ENCODE data around the gene ALPP. TPM values are rescaled to one million over a fixed set of nuclear protein-coding genes. Genes with fewer than 3 reads are reported as not detected.
"Not testable (repeated sequence)": the region's sequence is repeated elsewhere in the genome, so short reads cannot be mapped to it uniquely, and the experiment has no call there.

ALPP gene
- polyA plus RNA-seq, 3 donors from 2014 or later = not detected

DNA sequence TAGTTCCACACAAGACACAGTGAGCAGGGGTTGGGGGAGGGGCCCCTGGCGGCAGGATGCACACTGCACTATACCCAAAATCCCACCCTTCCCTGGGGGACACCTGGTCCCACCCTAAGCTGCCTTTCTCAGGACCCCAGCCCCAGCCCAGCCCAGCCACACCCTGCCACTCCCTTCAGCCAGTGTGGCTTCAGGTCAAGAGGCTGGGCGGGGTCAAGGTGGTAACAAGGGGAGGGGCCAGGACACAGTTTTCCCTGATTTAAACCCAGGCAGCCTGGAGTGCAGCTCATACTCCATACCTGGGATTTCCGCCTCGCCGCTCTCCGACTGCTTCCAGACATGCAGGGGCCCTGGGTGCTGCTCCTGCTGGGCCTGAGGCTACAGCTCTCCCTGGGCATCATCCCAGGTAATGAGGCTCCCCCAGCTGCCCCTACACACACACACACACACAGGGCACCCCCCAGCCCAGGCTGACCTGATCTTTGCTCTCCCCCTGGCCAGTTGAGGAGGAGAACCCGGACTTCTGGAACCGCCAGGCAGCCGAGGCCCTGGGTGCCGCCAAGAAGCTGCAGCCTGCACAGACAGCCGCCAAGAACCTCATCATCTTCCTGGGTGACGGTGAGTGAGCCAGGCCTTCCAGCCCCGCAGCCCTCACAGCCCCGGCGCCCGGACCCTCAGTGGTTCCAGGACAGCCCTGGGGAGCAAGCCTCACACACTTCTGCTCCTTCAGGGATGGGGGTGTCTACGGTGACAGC is 28.2 kb downstream of the ALPP start, which contains the start of gene ALPG:
TSS of gene ALPG (plus strand) at position 289 of the 755 bp plus-strand sequence. CDS start at position 340, 51 bp downstream.
- H3K9me3 Mint-ChIP-seq = no peaks in the 10 kb centered on the region
- peaks cover 0 to 2% (median 0%) of the 10 kb centered on the region in 3 donors for H3K27me3 Mint-ChIP-seq (ENCODE audit: low read depth in 3 of 3)
- H3K36me3 Mint-ChIP-seq = no peaks in the 10 kb centered on the region
- no peak within 1 kb of the TSS for H3K4me3 Mint-ChIP-seq
- H3K4me1 Mint-ChIP-seq = no peaks in the 10 kb centered on the region
- DNase-seq = no peak
- no peak within 1 kb of the TSS for H3K27ac Mint-ChIP-seq

DNA sequence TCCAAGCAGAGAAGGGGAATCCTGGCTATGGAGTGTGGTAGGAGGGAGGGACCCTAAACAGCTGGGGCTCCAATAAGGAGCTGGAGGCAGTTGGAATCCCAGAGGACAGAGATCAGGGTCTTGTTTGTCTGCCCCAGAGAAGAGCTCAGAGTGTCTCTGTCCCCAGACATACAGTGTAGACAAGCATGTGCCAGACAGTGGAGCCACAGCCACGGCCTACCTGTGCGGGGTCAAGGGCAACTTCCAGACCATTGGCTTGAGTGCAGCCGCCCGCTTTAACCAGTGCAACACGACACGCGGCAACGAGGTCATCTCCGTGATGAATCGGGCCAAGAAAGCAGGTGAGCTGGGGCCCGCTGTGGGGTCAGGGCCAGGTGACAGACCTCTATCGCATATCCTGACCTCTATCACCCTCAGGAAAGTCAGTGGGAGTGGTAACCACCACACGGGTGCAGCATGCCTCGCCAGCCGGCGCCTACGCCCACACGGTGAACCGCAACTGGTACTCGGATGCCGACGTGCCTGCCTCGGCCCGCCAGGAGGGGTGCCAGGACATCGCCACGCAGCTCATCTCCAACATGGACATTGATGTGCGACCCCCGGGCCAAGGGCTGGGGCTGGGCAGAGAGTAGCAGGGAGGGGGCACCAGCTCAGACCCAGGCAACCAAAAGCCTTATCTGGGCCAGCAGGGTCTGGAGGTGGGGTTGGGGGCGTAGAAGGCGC is 29.0 kb downstream of the ALPP start:
- not testable (repeated sequence) for H3K36me3 Mint-ChIP-seq; H3K27me3 Mint-ChIP-seq (ENCODE audit: low read depth in 3 of 3); DNase-seq; H3K4me1 Mint-ChIP-seq; H3K27ac Mint-ChIP-seq; H3K9me3 Mint-ChIP-seq; H3K4me3 Mint-ChIP-seq

DNA sequence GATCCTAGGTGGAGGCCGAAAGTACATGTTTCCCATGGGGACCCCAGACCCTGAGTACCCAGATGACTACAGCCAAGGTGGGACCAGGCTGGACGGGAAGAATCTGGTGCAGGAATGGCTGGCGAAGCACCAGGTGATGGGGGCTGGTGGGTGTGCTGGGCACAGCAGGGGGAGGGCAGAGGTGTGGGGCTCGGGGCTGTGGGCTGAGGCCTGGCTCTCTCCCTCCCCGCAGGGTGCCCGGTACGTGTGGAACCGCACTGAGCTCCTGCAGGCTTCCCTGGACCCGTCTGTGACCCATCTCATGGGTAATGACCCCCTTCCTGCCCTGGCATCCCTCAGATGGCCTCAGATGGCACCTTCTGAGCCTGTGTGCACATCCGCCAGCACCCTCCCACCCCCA is 29.7 kb downstream of the ALPP start:
- not testable (repeated sequence) for H3K36me3 Mint-ChIP-seq; H3K9me3 Mint-ChIP-seq; H3K4me3 Mint-ChIP-seq; DNase-seq; H3K27me3 Mint-ChIP-seq (ENCODE audit: low read depth in 3 of 3); H3K4me1 Mint-ChIP-seq; H3K27ac Mint-ChIP-seq

DNA sequence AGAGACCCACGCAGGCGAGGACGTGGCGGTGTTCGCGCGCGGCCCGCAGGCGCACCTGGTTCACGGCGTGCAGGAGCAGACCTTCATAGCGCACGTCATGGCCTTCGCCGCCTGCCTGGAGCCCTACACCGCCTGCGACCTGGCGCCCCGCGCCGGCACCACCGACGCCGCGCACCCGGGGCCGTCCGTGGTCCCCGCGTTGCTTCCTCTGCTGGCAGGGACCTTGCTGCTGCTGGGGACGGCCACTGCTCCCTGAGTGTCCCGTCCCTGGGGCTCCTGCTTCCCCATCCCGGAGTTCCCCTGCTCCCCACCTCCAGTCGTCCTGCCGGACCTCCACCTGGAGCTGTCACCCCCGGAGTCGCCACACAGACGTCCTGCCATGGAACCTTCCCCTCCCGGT is 31.1 kb downstream of the ALPP start:
- not testable (repeated sequence) for H3K4me3 Mint-ChIP-seq; H3K27ac Mint-ChIP-seq; H3K27me3 Mint-ChIP-seq (ENCODE audit: low read depth in 3 of 3); H3K36me3 Mint-ChIP-seq; DNase-seq; H3K9me3 Mint-ChIP-seq; H3K4me1 Mint-ChIP-seq

DNA sequence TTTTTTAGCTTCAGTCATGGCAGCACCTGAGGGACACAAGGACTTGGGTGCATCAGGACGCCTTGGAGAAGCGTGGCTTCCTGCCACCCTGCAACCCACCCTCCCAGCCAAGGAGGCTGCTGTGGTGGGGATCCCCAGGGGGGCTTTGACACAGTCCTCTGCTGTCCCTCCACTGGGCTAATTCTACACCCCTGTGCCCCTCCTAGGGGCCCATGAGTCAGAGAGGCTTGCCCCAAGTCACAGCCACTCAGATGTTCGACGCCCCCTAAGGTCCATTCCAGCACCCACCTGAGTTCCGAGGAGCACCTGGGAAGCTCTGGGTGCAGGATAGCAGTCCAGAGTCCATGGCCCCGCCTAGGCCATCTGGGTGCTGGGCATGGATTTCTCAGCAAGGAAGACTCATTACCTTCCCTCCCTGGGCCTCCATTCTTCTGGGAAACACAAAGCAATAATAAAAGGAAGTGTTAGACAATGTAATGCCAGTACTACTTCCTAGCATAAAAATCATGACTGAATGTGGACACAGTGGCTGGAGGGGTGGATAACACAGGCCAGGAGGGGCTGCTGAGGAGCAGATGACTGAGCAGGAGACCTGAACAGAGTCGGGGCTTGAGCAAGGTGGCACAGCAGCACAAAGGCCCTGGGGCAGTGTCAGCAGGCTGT is 31.8 kb downstream of the ALPP start:
- no peaks in the 10 kb centered on the region for H3K36me3 Mint-ChIP-seq
- peaks cover 0 to 7% (median 3%) of the 10 kb centered on the region in 3 donors for H3K27me3 Mint-ChIP-seq (ENCODE audit: low read depth in 3 of 3)
- no peaks in the 10 kb centered on the region for H3K9me3 Mint-ChIP-seq
- no peak for DNase-seq
- H3K4me1 Mint-ChIP-seq = no peaks in the 10 kb centered on the region
- no peak overlapping the region for H3K4me3 Mint-ChIP-seq
- no peak overlapping the region for H3K27ac Mint-ChIP-seq

DNA sequence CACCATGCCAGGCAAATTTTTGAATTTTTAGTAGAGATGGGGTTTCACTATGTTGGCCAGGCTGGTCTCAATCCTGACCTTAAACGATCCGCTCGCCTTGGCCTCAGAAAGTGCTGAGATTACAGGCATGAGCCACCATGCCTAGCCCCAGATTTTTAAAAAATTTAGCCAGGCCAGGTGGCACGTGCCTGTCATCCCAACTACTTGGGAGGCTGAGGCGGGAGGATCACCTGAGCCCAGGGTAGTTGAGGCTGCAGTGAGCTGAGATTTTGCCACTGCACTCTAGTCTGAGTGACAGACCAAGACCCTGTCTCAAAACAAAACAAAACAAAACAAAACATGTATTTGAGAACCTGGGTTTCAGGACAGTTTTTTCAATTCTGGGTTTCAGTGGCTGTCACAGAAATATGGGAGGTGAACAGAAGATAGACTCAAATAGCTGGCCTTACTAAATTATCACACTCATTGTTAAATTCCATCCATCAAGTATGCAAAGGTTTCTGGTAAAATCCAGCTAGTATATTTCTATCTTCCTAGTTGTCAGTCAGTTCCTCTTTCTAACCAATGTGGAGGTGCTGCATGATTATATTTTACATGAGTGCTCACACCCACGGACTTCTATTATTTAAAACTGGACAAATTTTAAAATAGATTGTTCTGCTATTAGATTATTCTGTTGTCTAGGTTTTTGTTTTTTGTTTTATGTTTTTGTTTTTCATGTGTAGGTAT is 33.5 kb downstream of the ALPP start:
- Mint-ChIP-seq H3K27me3 (ENCODE audit: low read depth in 3 of 3) (peaks cover 0 to 7% (median 5%) of the 10 kb centered on the region in 3 donors), H3K4me3 (no peak overlapping the region), H3K4me1 (no peaks in the 10 kb centered on the region), H3K9me3 (no peaks in the 10 kb centered on the region), H3K27ac (no peak overlapping the region), H3K36me3 (no peaks in the 10 kb centered on the region)
- DNase-seq = no peak

DNA sequence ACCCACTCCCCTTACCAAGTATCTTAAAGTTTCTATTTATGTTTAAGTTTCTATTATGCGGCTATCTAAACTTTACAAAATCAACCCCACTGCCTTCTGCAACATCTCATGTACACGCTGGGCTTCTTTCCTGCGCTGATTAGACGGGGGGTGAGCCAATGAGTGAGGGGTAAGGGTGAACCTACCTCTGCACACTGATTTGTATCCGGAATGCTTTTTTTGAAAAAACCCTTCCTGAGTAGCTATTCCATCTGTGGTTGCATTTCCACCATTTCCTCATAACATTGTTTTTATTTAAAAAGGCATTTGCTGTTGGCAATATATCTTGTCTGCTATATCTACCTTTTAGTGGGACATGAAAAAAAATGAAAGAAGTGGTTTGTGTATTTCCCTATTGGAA is 34.4 kb downstream of the ALPP start:
- H3K4me3 Mint-ChIP-seq = no peak overlapping the region

DNA sequence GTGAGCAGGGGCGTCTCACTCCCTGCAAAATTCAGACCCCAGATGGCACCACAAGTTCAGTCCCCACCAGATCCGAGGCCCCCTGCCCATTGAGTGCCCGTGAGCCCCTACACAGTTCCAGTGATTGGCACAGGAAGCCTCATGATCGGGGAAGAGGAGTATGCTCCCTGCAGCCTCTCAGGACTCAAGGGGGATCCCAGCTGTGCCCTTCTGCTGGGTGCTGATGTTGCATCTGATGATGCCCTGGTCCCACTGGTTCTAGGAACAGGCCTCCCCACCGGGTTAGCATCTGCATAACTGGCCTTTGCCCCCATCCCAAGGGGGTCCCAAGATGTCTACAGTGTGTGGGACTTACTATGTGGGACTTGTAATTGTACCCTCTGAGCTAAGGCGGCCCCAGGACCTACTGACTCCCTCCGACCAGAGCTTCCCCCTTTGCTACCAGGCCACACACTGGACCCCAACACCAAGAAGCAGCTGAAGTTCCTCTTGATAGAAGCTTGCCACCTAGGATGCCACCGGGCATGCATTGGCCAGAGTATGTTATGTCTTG is 36.7 kb downstream of the ALPP start:
- peaks cover 1 to 9% (median 7%) of the 10 kb centered on the region in 3 donors for H3K27me3 Mint-ChIP-seq (ENCODE audit: low read depth in 3 of 3)
- no peaks in the 10 kb centered on the region for H3K4me1 Mint-ChIP-seq
- no peaks in the 10 kb centered on the region for H3K36me3 Mint-ChIP-seq
- H3K4me3 Mint-ChIP-seq = no peak overlapping the region
- H3K27ac Mint-ChIP-seq = no peak overlapping the region
- no peak for DNase-seq
- H3K9me3 Mint-ChIP-seq = no peaks in the 10 kb centered on the region

More for the DNA sequence above, 34.4 kb downstream of the ALPP start:
- Mint-ChIP-seq H3K9me3 (no peaks in the 10 kb centered on the region), H3K36me3 (no peaks in the 10 kb centered on the region), H3K27me3 (ENCODE audit: low read depth in 3 of 3) (peaks cover 0 to 7% (median 5%) of the 10 kb centered on the region in 3 donors), H3K4me1 (no peaks in the 10 kb centered on the region), H3K27ac (no peak overlapping the region)
- no peak for DNase-seq

DNA sequence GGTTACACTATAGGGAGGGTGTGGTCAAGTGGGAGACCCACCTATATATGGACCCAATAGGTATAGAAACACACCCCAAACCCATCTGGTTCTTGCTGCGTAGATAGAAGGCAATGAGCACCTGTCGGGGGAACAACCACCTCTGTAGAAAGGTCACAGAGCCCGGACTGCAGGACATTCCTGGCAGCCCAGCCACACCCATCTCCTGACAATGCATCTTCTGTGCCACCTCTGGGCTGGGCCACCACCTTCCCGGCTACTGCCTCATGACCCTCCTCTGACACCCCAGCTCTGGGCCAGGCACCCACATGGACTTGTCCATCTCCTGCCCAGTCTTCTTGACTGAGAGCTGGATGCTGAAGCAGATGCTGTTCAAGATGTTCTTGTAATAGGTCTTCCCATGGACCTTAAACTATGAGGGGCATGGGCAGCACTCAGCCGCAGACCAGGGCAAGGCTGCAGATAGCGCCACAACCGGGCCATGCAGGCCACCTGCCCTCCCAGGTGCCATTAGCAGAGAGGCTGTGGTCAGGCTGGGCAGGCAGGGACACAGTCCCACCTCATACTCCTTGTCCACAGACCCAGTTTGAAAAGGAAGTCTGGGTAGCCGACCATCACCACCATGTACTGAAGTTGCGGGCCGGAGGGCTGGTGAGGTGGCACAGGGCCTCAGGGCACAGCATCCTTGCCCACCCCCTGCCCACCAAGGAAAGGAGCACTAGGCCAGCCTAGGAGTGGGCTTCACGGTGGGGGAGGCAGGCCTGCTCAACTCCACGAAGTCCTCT is 37.4 kb downstream of the ALPP start:
- peaks cover 1 to 9% (median 7%) of the 10 kb centered on the region in 3 donors for H3K27me3 Mint-ChIP-seq (ENCODE audit: low read depth in 3 of 3)
- H3K36me3 Mint-ChIP-seq = no peaks in the 10 kb centered on the region
- no peak overlapping the region for H3K4me3 Mint-ChIP-seq
- no peaks in the 10 kb centered on the region for H3K9me3 Mint-ChIP-seq
- H3K27ac Mint-ChIP-seq = no peak overlapping the region
- no peaks in the 10 kb centered on the region for H3K4me1 Mint-ChIP-seq
- DNase-seq = no peak

DNA sequence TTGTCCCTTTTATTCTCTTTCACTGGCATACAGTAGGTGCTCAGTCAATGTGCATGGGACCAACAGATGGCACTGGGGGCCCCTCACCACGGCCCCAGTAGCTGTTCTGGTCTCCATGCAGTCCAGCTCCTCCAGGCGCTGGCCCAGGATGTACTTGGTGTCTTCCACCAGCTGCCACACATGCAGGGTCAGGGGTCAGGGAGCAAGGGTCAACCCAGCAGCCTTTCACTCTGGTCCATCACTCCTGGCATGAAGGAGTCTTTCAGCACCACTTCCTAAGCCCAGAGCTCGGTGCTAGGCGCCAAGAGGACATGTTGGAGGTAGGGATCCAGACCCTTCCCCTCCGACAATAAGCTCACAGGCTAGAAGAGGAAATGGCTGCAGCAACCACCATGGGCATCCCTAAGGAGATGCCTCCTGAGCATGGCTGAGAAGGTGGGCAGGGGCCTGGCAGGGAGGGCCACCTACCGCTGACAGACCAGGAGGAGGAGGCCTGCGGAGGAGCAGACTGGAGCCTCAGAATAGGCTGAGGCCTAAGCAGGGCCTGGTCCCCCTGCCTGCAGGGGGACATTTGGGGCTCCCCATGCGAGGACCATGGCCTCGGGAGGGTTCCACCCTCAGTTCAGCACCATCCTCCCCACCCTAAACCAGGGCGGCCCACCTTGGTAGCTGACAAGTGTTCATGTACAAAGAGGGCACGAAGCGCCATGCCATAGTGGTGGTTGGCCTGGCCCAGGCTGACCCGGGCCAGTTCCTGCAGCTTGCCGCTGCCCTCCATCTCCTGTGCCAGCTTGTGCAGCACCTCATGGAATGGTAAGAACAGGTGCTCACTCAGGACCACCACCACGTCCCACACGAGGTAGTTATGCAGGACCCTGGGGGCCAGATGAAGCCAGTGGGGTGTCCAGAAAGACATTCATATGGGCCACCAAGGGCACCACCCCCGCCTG is 38.2 kb downstream of the ALPP start:
- no peak for DNase-seq
- Mint-ChIP-seq H3K27me3 (ENCODE audit: low read depth in 3 of 3) (peaks cover 1 to 10% (median 7%) of the 10 kb centered on the region in 3 donors), H3K4me3 (no peak overlapping the region), H3K4me1 (peaks cover 0 to under 1% of the 10 kb centered on the region in 2 donors), H3K27ac (no peak overlapping the region), H3K9me3 (no peaks in the 10 kb centered on the region), H3K36me3 (no peaks in the 10 kb centered on the region)

DNA sequence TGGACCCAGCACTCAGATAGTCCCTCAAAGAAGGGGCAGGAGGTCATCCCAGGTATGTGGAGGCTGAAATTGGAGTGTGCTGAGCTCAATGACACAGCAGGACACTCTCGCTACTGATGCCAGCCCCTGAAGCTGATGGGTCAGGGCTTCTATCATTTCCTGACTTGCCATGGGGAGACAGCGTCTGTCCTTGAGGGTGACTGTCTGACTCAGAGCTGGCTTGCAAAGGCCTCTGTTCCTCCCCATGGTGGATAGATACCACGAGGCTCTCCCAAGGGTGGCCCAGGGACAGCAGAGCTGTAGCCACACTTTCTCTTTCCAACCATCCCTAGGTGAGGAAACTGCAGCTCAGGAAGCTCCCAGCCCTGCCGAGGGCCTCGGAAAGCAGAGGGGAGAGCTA is 38.9 kb downstream of the ALPP start:
- Mint-ChIP-seq H3K9me3 (no peaks in the 10 kb centered on the region), H3K27ac (no peak overlapping the region), H3K36me3 (no peaks in the 10 kb centered on the region), H3K4me3 (no peak overlapping the region), H3K4me1 (peaks cover 0 to 2% of the 10 kb centered on the region in 2 donors), H3K27me3 (ENCODE audit: low read depth in 3 of 3) (peaks cover 6 to 12% (median 7%) of the 10 kb centered on the region in 3 donors)
- DNase-seq = no peak

DNA sequence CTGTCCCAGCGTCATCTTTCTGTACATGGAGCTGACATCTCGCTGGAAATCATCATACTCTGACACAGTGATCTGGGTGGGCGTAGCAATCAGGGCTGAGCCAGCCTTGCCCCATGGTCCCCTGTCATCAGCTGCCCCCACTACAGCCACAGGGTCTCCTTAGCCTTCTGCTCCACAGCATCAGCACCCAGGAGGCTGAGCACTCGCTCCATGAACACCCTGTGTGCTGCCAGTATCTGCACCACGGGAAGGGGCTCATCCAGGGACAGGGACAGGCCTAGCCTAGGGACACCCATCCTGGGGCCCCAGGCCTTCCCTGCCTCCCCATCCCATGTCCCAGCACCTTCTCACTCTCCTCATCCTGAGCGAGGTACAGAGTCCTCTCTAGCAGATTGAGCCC is 39.5 kb downstream of the ALPP start:
- Mint-ChIP-seq H3K9me3 (no peaks in the 10 kb centered on the region), H3K27ac (no peak overlapping the region), H3K4me3 (no peak overlapping the region), H3K36me3 (no peaks in the 10 kb centered on the region), H3K4me1 (peaks cover 0 to 2% of the 10 kb centered on the region in 2 donors), H3K27me3 (ENCODE audit: low read depth in 3 of 3) (peaks cover 6 to 10% (median 6%) of the 10 kb centered on the region in 3 donors)
- no peak for DNase-seq
